Measurements from ENCODE around the gene PIR. TPM values are rescaled to one million over a fixed set of nuclear protein-coding genes. Genes with fewer than 3 reads are reported as not detected.

PIR gene
- total and polyA plus RNA-seq, 2 of the 8 experiments (the other 6 are each of a cell fraction or from before 2014, with no cell fraction given), result 6.4 to 10.3 TPM

GRCh38 chrX:15465896-15466651, 27.1 kb downstream of the PIR start (continued):
- no peak for TF ChIP-seq GABPA (IDR thresholded peaks at IDR 0.05; ENCODE audit: borderline replicate concordance, insufficient read depth, low read length)

Measured in H1 (cell line).